ENCODE results near the gene PTPN5. TPM values are rescaled to one million over a fixed set of nuclear protein-coding genes. Genes with fewer than 3 reads are reported as not detected.
A peak's percentile ranks its signal among the peaks of the same experiment; 100 is the strongest.

Gene PTPN5
- total and polyA plus RNA-seq, 9 donors, result 0.43 to 9.5 (median 1.5) TPM

DNA sequence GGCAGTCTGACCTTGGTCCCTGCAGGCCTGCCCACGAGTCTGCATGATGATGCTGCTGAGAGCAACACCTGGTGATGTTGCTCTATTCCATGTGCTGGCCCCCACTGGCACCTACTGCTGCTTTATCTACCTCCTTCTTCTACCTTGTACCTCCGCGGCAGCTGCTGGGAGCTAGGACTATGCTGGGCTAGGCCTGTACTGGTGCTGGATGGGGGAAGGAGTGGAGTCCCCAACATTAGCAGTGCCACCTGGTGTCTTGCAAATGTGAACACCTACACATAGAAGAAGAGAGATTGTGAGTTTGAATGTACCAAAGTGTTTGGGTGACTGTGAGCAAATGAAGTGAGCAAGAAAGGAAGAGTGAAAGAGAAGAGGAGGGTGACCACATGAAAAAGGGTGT, 30.5 kb downstream of the PTPN5 start:
- DNase-seq, result no peak
- H3K27ac ChIP-seq, result no peak overlapping the region
- TF ChIP-seq EP300 (IDR thresholded peaks at IDR 0.05) (no peak), POLR2A (IDR thresholded peaks at IDR 0.05) (no peak)
- TF ChIP-seq, protein P1, sequence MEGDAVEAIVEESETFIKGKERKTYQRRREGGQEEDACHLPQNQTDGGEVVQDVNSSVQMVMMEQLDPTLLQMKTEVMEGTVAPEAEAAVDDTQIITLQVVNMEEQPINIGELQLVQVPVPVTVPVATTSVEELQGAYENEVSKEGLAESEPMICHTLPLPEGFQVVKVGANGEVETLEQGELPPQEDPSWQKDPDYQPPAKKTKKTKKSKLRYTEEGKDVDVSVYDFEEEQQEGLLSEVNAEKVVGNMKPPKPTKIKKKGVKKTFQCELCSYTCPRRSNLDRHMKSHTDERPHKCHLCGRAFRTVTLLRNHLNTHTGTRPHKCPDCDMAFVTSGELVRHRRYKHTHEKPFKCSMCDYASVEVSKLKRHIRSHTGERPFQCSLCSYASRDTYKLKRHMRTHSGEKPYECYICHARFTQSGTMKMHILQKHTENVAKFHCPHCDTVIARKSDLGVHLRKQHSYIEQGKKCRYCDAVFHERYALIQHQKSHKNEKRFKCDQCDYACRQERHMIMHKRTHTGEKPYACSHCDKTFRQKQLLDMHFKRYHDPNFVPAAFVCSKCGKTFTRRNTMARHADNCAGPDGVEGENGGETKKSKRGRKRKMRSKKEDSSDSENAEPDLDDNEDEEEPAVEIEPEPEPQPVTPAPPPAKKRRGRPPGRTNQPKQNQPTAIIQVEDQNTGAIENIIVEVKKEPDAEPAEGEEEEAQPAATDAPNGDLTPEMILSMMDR (IDR thresholded peaks at IDR 0.05), result no peak
- intact Hi-C loops (cut with DNase I), result loop anchor here in 2 of 4 donors (10.0 kb wide), 2 partner anchors 216 to 646 kb away; no protein-coding TSS in a partner anchor
- H3K4me3 ChIP-seq, result no peak overlapping the region
- no peaks in the 10 kb centered on the region for H3K9me3 ChIP-seq
- H3K36me3 ChIP-seq, result no peaks in the 10 kb centered on the region
- H3K4me1 ChIP-seq (ENCODE audit: insufficient read depth), result peaks cover 6% of the 10 kb centered on the region
- WGBS, 3 donors, result 80 to 91% (median 88%) methylated on average over 3 of the region's 3 CpGs
- H3K27me3 ChIP-seq, result no peaks in the 10 kb centered on the region

DNA sequence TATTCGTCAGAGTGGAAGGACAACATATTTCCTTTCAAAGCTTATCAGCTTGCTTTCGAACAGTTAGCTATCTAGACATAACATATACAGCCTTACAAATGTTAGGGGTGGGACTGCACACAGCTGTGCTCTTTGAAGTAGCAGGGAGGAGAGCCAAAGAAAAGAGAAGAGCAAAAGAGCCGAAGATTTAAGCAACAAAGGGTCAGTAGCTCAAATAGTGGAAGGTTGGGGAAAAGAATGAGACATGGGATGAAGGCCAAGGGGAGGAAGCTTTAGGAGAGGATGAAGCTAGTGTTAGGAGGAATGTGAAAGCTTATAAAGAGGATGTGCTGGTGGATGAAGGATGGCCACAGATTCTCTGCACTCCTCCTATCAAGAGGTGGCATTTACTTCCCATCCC, 33.8 kb downstream of the PTPN5 start:
- Histone ChIP-seq H3K27ac (peak overlapping the region in 1 of 2 donors; percentile 52), H3K27me3 (no peaks in the 10 kb centered on the region), H3K4me3 (no peak overlapping the region), H3K4me1 (ENCODE audit: insufficient read depth) (peaks cover 6% of the 10 kb centered on the region), H3K9me3 (no peaks in the 10 kb centered on the region), H3K36me3 (no peaks in the 10 kb centered on the region)
- 2 to 13% (median 4%) methylated on average over 3 of the region's 3 CpGs for WGBS, 3 donors
- no peak for TF ChIP-seq EP300 (IDR thresholded peaks at IDR 0.05)
- no peak for TF ChIP-seq POLR2A (IDR thresholded peaks at IDR 0.05)
- TF ChIP-seq, protein P1 (IDR thresholded peaks at IDR 0.05), result no peak
- intact Hi-C loops (cut with DNase I), result no loop called here
- peak in 1 of 5 donors; percentile 47 for DNase-seq

DNA sequence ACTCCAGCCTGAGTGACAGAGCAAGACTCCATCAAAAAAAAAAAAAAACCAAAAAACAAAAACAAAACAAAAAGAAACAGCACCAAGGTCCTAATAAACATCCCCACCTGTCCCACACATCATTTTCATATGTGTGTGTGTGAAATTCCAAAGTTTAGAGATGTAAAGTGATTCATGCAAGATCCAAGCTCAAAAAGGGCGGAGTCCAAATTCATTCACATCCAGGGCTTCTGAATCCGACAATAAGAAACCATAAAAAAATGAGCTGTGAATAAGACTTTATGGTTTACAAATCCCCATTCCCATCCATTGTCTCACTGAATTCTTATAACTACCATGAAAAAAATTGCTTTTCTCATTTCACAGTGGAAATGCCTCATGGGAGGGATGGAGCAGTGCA, 34.7 kb downstream of the PTPN5 start:
- Histone ChIP-seq H3K27ac (peak overlapping the region in 1 of 2 donors; percentile 52), H3K4me3 (no peak overlapping the region), H3K4me1 (ENCODE audit: insufficient read depth) (peaks cover 6% of the 10 kb centered on the region), H3K27me3 (no peaks in the 10 kb centered on the region), H3K9me3 (no peaks in the 10 kb centered on the region), H3K36me3 (no peaks in the 10 kb centered on the region)
- TF ChIP-seq EP300 (IDR thresholded peaks at IDR 0.05), result no peak
- TF ChIP-seq POLR2A (IDR thresholded peaks at IDR 0.05), result no peak
- TF ChIP-seq, protein P1 (IDR thresholded peaks at IDR 0.05), result no peak
- intact Hi-C loops (cut with DNase I), result no loop called here
- 66 to 73% (median 68%) methylated on average over 2 of the region's 2 CpGs for WGBS, 3 donors
- no peak for DNase-seq

DNA sequence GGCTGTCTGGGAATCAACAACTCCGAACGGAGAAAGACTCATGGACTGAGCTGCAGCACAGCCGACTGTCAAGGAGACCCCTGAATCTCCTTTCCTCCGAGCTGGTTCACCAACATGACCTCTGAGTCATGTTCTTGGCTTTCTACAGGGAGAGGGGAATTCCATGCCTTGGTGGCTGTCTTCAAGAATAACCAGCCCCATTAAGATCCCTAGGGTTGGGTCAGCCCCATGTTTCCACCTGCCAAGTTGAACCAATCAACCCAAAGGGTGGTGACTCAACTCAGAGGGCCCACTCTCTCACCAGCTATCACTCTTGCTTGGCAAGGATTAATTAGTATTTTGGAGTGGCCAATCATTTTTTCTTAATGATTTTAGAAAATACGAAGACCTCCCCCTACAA, 37.3 kb downstream of the PTPN5 start:
- Histone ChIP-seq H3K9me3 (no peaks in the 10 kb centered on the region), H3K27me3 (no peaks in the 10 kb centered on the region), H3K36me3 (no peaks in the 10 kb centered on the region), H3K4me1 (ENCODE audit: insufficient read depth) (peaks cover 6% of the 10 kb centered on the region), H3K4me3 (no peak overlapping the region), H3K27ac (no peak overlapping the region)
- no peak for TF ChIP-seq POLR2A (IDR thresholded peaks at IDR 0.05)
- TF ChIP-seq, protein P1 (IDR thresholded peaks at IDR 0.05), result no peak
- WGBS, 3 donors, result 40 to 68% (median 46%) methylated on average over 5 of the region's 5 CpGs
- intact Hi-C loops (cut with DNase I), result no loop called here
- DNase-seq, result no peak

Data from ovary (tissue), 9 donors.